ENCODE data around the gene TRIM17. TPM values are rescaled to one million over a fixed set of nuclear protein-coding genes. Genes with fewer than 3 reads are reported as not detected.

TRIM17 gene
- total RNA-seq, 2 donors from 2014 or later, result 1.7 to 1.9 TPM

- peak overlapping the region; percentile 95 for H3K4me3 Mint-ChIP-seq
- H3K27ac Mint-ChIP-seq, result peak overlapping the region; percentile 95
- H3K36me3 Mint-ChIP-seq (ENCODE audit: low read depth), result peaks cover 73% of the 10 kb centered on the region
- H3K27me3 Mint-ChIP-seq, result no peaks in the 10 kb centered on the region
- H3K4me1 Mint-ChIP-seq, result peaks cover 41% of the 10 kb centered on the region
- H3K9me3 Mint-ChIP-seq, result no peaks in the 10 kb centered on the region
- ATAC-seq (replicated peaks), result peak; percentile 25
Observed at GRCh38 chr1:228404107-228404720, 12.4 kb downstream of the TRIM17 start.

DNA sequence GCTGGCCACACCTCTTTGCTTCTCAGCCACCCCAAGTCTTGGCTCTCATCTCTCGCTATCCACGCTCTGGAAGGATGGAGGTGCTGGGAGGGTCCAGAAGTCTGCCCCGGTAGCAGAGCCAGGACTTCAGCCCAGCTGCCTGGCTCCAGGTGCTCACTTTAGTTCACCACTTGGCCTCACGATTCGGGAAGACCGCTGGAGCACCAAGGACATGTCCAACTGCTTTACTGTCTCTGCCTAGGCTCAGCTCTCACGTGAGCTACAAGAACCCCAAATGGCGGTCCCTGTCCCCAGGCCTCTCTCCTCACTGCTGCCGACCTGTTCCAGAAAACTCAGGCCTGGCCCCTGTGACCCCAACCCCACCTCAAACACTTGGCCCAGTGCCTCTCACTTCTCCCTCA is 13.4 kb downstream of the TRIM17 start:
- Mint-ChIP-seq H3K27ac (peak overlapping the region; percentile 95), H3K4me3 (peak overlapping the region; percentile 95), H3K4me1 (peaks cover 41% of the 10 kb centered on the region), H3K9me3 (no peaks in the 10 kb centered on the region), H3K27me3 (no peaks in the 10 kb centered on the region), H3K36me3 (ENCODE audit: low read depth) (peaks cover 79% of the 10 kb centered on the region)
- ATAC-seq (replicated peaks), result no peak

DNA sequence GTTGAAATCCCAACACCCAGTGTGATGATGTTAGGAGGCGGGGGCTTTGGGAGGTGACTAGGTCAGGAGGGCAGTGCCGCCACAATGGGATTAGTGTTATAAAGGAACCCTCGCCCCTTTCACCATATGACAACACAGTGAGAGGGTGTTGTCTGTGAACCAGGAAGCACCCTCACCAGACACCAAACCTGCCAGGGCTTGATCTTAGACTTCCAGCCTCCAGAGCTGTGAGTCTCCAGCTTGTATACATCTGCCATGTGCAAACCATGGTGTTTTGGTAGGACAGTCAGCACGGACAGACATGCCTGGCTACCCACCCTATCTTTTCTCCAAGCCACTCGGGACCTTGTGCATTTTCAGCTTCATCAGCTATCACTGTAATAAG is 14.0 kb downstream of the TRIM17 start:
- Mint-ChIP-seq H3K27ac (peak overlapping the region; percentile 95), H3K36me3 (ENCODE audit: low read depth) (peaks cover 85% of the 10 kb centered on the region), H3K4me3 (no peak overlapping the region), H3K27me3 (no peaks in the 10 kb centered on the region), H3K4me1 (peaks cover 41% of the 10 kb centered on the region), H3K9me3 (no peaks in the 10 kb centered on the region)
- no peak for ATAC-seq (replicated peaks)

DNA sequence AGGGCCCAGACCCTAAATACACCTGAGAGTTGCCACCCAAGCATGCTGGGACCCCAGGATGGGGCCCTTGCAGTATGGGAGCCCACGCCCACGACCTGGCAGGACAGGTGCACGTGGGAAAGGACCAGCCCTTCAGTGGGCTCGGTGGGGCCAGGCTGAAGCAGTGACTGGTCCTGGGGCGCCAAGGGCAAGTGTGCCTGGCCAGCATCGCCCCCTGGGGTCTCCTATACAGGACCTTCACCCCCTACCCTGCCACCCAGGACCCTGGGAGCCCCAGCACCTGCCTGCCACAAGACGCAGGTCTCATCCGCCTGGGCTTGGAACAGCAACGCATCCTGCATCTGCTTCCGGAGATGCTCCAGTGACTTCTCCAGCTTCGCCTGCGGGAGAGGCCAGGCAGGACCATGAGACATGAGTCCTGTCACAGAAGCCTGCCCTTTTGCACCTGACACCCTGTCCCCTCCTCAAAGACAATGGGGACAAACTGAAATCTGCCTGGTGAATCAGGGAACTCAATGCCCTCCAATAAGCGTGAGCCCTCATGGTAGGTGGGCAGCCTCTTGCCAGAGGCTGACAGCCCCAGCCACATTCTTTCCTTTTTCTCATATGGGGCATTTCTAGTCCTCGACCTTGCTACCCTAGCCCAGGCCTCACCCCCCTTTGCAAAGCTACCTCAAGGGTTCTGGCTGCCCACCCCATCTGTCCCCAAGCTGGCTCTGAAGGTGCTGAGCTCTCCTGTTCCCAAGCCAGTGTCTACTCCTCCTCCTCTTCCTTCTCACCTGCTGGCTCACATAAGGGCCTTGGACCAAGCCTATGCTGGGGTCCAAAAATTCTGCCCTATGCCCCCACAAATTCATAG is 14.7 kb downstream of the TRIM17 start:
- ATAC-seq (replicated peaks), result no peak
- H3K27me3 Mint-ChIP-seq, result no peaks in the 10 kb centered on the region
- H3K9me3 Mint-ChIP-seq, result no peaks in the 10 kb centered on the region
- H3K27ac Mint-ChIP-seq, result peak overlapping the region; percentile 95
- no peak overlapping the region for H3K4me3 Mint-ChIP-seq
- peaks cover 41% of the 10 kb centered on the region for H3K4me1 Mint-ChIP-seq
- H3K36me3 Mint-ChIP-seq (ENCODE audit: low read depth), result peaks cover 90% of the 10 kb centered on the region

GRCh38 chr1:228400692-228401454 is 15.8 kb downstream of the TRIM17 start:
- no peak for ATAC-seq (replicated peaks)
- H3K36me3 Mint-ChIP-seq (ENCODE audit: low read depth), result peaks cover 92% of the 10 kb centered on the region
- no peak overlapping the region for H3K4me3 Mint-ChIP-seq
- H3K27me3 Mint-ChIP-seq, result no peaks in the 10 kb centered on the region
- H3K9me3 Mint-ChIP-seq, result no peaks in the 10 kb centered on the region
- peaks cover 41% of the 10 kb centered on the region for H3K4me1 Mint-ChIP-seq
- peak overlapping the region; percentile 95 for H3K27ac Mint-ChIP-seq

DNA sequence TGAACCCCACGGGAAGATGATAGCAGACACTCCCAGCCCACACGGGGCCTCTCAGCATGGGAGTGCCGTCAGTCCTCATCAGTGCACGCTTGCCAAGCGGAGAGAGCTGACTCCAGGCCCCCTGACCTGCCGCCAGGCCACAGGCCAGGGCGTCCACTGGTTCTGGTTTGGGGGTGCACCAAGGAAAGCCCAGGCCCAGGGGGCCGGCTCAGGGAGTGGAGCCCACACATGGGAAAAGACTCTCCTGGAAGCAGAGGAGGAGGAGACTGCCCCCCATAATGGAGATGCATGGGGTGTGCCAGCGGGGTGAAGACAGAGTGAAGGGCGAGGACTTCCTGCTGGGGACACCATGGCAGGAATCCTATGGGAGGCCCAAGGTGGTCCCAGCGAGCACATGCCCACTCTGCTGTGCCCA is 16.4 kb downstream of the TRIM17 start:
- Mint-ChIP-seq H3K27me3 (no peaks in the 10 kb centered on the region), H3K27ac (no peak overlapping the region), H3K36me3 (ENCODE audit: low read depth) (peaks cover 92% of the 10 kb centered on the region), H3K4me1 (peaks cover 40% of the 10 kb centered on the region), H3K4me3 (no peak overlapping the region), H3K9me3 (no peaks in the 10 kb centered on the region)
- no peak for ATAC-seq (replicated peaks)

GRCh38 chr1:228399531-228400236 is 17.0 kb downstream of the TRIM17 start:
- peaks cover 35% of the 10 kb centered on the region for H3K4me1 Mint-ChIP-seq
- no peaks in the 10 kb centered on the region for H3K9me3 Mint-ChIP-seq
- ATAC-seq (replicated peaks), result no peak
- no peak overlapping the region for H3K27ac Mint-ChIP-seq
- peaks cover 92% of the 10 kb centered on the region for H3K36me3 Mint-ChIP-seq (ENCODE audit: low read depth)
- H3K4me3 Mint-ChIP-seq, result no peak overlapping the region
- no peaks in the 10 kb centered on the region for H3K27me3 Mint-ChIP-seq

DNA sequence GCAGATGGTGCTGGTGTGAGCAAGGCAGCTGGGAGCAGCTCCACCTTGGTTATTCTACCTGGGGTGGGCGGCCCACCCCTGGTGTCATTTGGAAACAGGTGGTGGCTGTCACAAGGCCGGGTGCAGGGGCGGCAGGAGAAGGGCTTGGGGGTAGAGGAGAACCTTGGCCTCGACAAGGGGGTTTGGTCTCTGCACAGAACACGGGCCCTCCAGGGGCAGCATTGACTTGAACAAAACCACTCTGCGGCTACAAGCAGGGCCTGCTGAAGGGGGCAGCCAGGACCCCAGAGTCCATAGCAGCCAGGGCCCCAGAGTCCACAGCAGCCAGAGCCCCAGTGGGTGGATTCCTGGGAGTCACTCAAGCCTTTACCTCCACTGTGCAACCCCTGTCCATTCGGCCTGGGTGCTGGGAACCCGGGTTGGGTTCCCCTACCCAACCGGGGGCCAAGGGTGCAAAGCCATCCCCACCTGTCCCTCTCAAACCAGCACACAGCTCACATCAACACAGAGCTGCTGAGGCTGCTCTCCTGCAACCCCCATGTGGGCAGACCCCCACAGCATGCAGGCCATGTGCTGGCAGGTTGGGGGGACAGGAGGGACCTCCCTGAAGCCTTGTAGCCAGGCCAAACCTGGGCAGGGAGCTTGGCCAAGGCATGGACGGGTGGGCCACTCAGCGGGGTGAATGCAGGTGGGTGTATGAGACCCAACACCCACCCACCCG is 17.8 kb downstream of the TRIM17 start:
- no peaks in the 10 kb centered on the region for H3K9me3 Mint-ChIP-seq
- H3K27me3 Mint-ChIP-seq, result no peaks in the 10 kb centered on the region
- no peak overlapping the region for H3K27ac Mint-ChIP-seq
- ATAC-seq (replicated peaks), result no peak
- peaks cover 89% of the 10 kb centered on the region for H3K36me3 Mint-ChIP-seq (ENCODE audit: low read depth)
- H3K4me3 Mint-ChIP-seq, result no peak overlapping the region
- H3K4me1 Mint-ChIP-seq, result peaks cover 27% of the 10 kb centered on the region

GRCh38 chr1:228397966-228398365 is 18.7 kb downstream of the TRIM17 start:
- H3K36me3 Mint-ChIP-seq (ENCODE audit: low read depth), result peaks cover 86% of the 10 kb centered on the region
- H3K4me3 Mint-ChIP-seq, result no peak overlapping the region
- no peaks in the 10 kb centered on the region for H3K9me3 Mint-ChIP-seq
- peaks cover 17% of the 10 kb centered on the region for H3K4me1 Mint-ChIP-seq
- ATAC-seq (replicated peaks), result no peak
- peak overlapping the region; percentile 27 for H3K27ac Mint-ChIP-seq
- no peaks in the 10 kb centered on the region for H3K27me3 Mint-ChIP-seq

GRCh38 chr1:228396770-228397662 is 19.6 kb downstream of the TRIM17 start:
- H3K27me3 Mint-ChIP-seq, result no peaks in the 10 kb centered on the region
- no peak for ATAC-seq (replicated peaks)
- H3K4me3 Mint-ChIP-seq, result no peak overlapping the region
- H3K36me3 Mint-ChIP-seq (ENCODE audit: low read depth), result peaks cover 86% of the 10 kb centered on the region
- peak overlapping the region; percentile 27 for H3K27ac Mint-ChIP-seq
- H3K9me3 Mint-ChIP-seq, result no peaks in the 10 kb centered on the region
- peaks cover 9% of the 10 kb centered on the region for H3K4me1 Mint-ChIP-seq

DNA sequence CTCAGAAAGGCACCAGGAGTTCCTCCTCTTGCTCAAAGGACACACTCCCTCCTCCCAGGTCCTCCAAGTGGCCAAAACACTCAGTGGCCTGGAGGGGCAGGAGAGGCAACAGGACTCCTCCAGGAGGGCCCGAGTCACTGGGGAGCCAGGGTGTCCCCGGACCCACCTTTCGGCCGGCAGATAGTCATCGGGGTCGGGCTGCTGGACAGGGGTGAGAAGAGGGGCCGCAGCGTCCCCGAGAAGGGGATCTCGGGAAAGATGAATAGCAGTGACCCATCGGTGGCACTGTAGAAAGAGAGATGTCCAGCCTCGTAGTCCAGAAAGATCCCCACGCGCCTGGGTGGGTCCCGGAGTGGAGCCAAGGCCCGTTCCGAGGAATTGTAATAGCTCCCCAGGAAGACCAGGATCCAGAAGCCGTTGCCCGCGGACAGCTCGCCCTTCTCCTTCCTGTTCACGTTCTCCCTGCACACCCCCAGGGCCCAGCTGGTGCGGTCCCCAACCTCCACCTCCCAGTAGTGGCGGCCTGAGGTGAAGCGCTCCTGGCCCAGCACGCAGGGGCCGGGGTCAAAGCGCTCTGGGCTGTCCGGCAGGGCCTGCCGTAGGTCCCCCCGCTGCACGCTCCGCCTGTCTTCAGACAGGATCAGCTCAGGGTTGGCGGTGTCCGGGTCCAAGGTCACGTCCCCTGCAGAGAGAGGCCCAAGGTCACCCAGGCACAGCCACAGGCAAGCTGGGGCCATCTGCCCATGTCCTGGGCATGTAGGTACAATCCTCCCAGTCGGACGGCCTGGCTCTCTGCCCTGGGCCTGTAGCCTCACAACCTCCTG is 21.9 kb downstream of the TRIM17 start:
- Mint-ChIP-seq H3K4me1 (peaks cover 4% of the 10 kb centered on the region), H3K27ac (peak overlapping the region; percentile 48), H3K36me3 (ENCODE audit: low read depth) (peaks cover 63% of the 10 kb centered on the region)

GRCh38 chr1:228393811-228394570 is 22.7 kb downstream of the TRIM17 start:
- Mint-ChIP-seq H3K27ac (no peak overlapping the region), H3K27me3 (no peaks in the 10 kb centered on the region)

More for the DNA sequence above, 21.9 kb downstream of the TRIM17 start:
- H3K4me3 Mint-ChIP-seq, result no peak overlapping the region
- H3K9me3 Mint-ChIP-seq, result no peaks in the 10 kb centered on the region
- H3K27me3 Mint-ChIP-seq, result no peaks in the 10 kb centered on the region
- ATAC-seq (replicated peaks), result no peak

More at GRCh38 chr1:228393811-228394570, 22.7 kb downstream of the TRIM17 start:
- no peak for ATAC-seq (replicated peaks)
- no peaks in the 10 kb centered on the region for H3K4me1 Mint-ChIP-seq
- H3K36me3 Mint-ChIP-seq (ENCODE audit: low read depth), result peaks cover 58% of the 10 kb centered on the region
- H3K4me3 Mint-ChIP-seq, result no peak overlapping the region
- no peaks in the 10 kb centered on the region for H3K9me3 Mint-ChIP-seq
